Measurements from ENCODE around the gene ST6GALNAC1. TPM values are rescaled to one million over a fixed set of nuclear protein-coding genes. Genes with fewer than 3 reads are reported as not detected.

The ST6GALNAC1 gene
- total and polyA plus RNA-seq, 7 donors: 0.38 to 3.6 (median 0.56) TPM

DNA sequence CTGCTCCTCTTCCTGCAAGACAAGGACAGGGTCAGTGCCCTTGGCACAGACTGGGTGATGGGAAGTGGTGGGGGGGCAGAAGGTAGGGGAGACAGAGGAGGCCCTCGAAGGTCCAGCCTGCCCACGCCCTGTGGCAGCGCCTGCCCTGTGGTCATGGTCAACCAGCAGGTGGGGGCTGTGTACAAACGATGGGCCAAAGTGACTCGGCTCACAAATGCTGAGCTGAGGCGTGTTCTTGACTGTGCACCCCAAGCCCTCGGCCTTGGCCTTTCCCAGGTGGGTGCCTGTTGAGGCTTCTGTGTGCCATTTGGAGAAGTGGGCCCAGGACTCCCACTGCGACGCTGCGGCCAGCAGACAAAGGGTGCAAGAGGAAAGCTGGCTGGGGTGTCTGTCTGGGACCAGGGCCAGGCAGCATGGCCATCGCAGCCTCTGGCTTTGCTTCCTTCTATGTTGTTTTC is 44.6 kb upstream of the ST6GALNAC1 start:
- Histone ChIP-seq H3K9me3 (no peaks in the 10 kb centered on the region), H3K27ac (peak overlapping the region; percentile 62), H3K4me1 (peaks cover 33% of the 10 kb centered on the region), H3K27me3 (ENCODE audit: insufficient read depth in 3 of 3, low read length in 2 of 3) (no peaks in the 10 kb centered on the region), H3K36me3 (ENCODE audit: insufficient read depth in 1 of 2, low read depth in 1 of 2) (peaks cover 0 to 19% of the 10 kb centered on the region in 2 donors), H3K4me3 (peak overlapping the region; percentile 19)
- intact Hi-C loops (cut with DNase I): loop anchor here in 1 of 2 donors (5.0 kb wide), 1 partner anchor 171 kb away; no protein-coding TSS in a partner anchor
- peak; percentile 67 to 80 (median 78) for ATAC-seq
- peak; percentile 57 to 75 for DNase-seq
- 24 to 47% (median 33%) methylated on average over 11 of the region's 11 CpGs for WGBS, 3 donors
- no peak for TF ChIP-seq CTCF (IDR thresholded peaks at IDR 0.05)

DNA sequence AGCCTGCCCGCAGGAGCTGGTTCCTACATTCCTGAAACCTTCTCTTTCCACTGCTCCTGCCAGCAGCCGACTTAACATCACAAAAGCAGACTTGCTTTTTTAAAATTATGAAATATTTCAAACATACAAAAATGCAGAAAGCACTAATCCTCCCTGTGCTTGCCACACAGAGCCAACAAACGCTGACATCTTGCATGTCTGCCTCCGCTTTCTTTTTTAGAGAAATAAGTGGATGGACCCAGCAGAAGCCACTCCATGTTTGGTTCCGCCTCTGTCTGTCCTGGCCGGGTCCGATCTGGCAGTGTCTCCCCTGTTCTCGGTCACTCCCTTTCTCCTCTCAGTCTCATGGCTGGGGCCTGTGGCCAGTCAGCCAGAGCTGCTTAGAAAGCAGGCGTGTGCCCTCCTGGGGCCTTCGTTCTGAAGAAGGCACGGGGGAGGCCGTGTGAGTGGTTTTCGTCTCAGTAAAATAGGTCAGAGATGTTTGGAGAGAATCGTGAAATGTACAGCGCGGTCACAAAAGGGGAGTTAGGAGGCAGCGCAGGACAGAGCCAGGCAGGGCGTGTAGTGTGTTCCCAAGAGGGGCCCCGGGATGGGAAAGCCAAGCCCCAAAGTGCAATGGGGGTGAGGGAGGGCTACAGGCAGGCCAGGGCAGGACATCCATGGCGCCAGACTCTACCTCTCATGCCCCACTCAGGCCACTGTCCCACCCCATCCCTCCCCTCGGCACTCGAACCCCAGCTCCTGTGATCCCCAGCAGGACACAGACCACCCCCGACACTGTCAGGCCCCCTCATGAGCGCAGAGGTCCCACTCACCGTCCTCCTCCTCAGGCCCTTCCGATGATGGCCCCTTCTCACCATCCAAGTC is 44.0 kb upstream of the ST6GALNAC1 start:
- Histone ChIP-seq H3K9me3 (no peaks in the 10 kb centered on the region), H3K27ac (peak overlapping the region; percentile 62), H3K4me3 (no peak overlapping the region), H3K4me1 (peaks cover 33% of the 10 kb centered on the region), H3K36me3 (ENCODE audit: insufficient read depth in 1 of 2, low read depth in 1 of 2) (peaks cover 0 to 26% of the 10 kb centered on the region in 2 donors), H3K27me3 (ENCODE audit: insufficient read depth in 3 of 3, low read length in 2 of 3) (no peaks in the 10 kb centered on the region)
- WGBS, 3 donors: 34 to 52% (median 50%) methylated on average over 25 to 26 of the region's 26 CpGs
- DNase-seq (peak; percentile 76 to 79), ATAC-seq (peak; percentile 5 to 46 (median 31))
- no peak for TF ChIP-seq CTCF (IDR thresholded peaks at IDR 0.05)
- intact Hi-C loops (cut with DNase I): loop anchor here in 1 of 2 donors (5.0 kb wide), 1 partner anchor 170 kb away; no protein-coding TSS in a partner anchor

- TF ChIP-seq CTCF (IDR thresholded peaks at IDR 0.05): no peak
- intact Hi-C loops (cut with DNase I): loop anchor here in 1 of 2 donors (5.0 kb wide), 1 partner anchor 169 kb away; no protein-coding TSS in a partner anchor
- Histone ChIP-seq H3K36me3 (ENCODE audit: insufficient read depth in 1 of 2, low read depth in 1 of 2) (peaks cover 0 to 32% of the 10 kb centered on the region in 2 donors), H3K4me3 (no peak overlapping the region), H3K27ac (peak overlapping the region; percentile 62), H3K9me3 (no peaks in the 10 kb centered on the region), H3K4me1 (peaks cover 33% of the 10 kb centered on the region), H3K27me3 (ENCODE audit: insufficient read depth in 3 of 3, low read length in 2 of 3) (no peaks in the 10 kb centered on the region)
- 58 to 71% (median 60%) methylated on average over 13 to 15 of the region's 15 CpGs for WGBS, 3 donors
- no peak for DNase-seq
- ATAC-seq: no peak
Observed at GRCh38 chr17:76686538-76687297, 43.2 kb upstream of the ST6GALNAC1 start.

DNA sequence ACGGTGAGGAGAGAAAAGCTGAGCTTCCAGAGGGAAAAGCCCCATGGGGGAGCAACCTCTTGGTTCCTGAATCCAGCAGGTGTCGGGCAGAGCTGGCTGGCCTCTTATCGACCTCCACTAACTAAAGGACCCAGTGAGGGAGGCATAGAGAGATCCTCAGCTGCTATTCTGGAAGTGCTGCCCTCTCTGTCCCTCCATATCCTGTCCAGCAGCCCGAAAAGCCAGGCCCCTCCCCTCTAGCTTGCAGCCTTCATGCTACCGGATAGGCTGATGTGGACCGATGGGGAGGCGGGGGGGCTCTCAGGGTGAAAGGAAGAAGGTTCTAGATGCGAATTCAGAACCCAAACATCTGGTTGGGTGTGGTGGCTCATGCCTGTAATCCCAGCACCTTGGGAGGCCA is 42.3 kb upstream of the ST6GALNAC1 start:
- no peak for TF ChIP-seq CTCF (IDR thresholded peaks at IDR 0.05)
- DNase-seq (no peak), ATAC-seq (no peak)
- intact Hi-C loops (cut with DNase I): loop anchor here in 1 of 2 donors (2.0 to 5.0 kb wide), 2 partner anchors 27 to 169 kb away; no protein-coding TSS in a partner anchor
- no peak overlapping the region for H3K4me3 ChIP-seq
- H3K9me3 ChIP-seq: no peaks in the 10 kb centered on the region
- H3K27ac ChIP-seq: no peak overlapping the region
- peaks cover 0 to 36% of the 10 kb centered on the region in 2 donors for H3K36me3 ChIP-seq (ENCODE audit: insufficient read depth in 1 of 2, low read depth in 1 of 2)
- H3K27me3 ChIP-seq (ENCODE audit: insufficient read depth in 3 of 3, low read length in 2 of 3): no peaks in the 10 kb centered on the region
- H3K4me1 ChIP-seq: peaks cover 33% of the 10 kb centered on the region
- WGBS, 3 donors: 54 to 64% (median 62%) methylated on average over 8 of the region's 8 CpGs

Data from psoas muscle (tissue), 8 donors.